ENCODE results near the gene B4GALT5.
A peak's percentile ranks its signal among the peaks of the same experiment; 100 is the strongest.

B4GALT5 gene

DNA sequence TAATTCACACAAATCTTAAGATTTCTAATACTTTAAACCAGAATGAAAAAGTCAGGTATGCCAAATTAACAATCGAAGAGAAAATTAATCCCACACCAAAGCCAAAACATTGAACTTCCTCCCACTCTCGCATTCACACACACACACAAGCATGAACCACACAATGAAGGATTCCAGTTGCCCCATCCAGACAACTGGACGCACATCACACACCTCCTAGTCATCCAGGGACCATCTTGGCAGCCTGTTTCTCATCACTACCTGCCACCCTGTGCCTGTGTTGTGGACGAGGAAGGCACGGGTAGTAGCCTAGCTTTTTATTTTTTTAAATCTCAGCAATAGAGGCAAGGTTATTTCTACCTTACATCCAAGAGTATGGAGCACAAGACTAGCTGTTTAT, 15.2 kb downstream of the B4GALT5 start:
- TF ChIP-seq, protein P1, sequence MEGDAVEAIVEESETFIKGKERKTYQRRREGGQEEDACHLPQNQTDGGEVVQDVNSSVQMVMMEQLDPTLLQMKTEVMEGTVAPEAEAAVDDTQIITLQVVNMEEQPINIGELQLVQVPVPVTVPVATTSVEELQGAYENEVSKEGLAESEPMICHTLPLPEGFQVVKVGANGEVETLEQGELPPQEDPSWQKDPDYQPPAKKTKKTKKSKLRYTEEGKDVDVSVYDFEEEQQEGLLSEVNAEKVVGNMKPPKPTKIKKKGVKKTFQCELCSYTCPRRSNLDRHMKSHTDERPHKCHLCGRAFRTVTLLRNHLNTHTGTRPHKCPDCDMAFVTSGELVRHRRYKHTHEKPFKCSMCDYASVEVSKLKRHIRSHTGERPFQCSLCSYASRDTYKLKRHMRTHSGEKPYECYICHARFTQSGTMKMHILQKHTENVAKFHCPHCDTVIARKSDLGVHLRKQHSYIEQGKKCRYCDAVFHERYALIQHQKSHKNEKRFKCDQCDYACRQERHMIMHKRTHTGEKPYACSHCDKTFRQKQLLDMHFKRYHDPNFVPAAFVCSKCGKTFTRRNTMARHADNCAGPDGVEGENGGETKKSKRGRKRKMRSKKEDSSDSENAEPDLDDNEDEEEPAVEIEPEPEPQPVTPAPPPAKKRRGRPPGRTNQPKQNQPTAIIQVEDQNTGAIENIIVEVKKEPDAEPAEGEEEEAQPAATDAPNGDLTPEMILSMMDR (conservative IDR thresholded peaks at IDR 0.05; ENCODE audit: low read depth, low read length), result no peak

DNA sequence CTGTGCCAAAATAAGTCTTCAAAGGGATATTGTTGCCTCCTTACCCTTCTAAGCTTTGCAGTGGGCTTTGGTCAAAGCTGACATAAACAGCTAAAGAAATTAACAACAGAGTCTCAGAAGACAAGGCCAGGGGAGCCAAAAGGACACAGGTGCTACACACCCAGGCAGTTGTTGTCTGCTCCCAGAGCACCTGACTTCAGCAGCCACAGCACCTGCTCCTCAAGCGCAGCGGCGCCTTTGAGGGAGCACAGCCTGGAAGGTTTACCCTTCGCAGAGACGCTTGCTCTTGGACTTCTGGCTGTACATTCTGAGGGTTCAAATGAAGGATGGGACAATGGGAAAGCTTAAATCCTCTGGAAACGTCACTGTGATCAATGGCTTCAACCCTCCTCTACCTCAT, 16.6 kb downstream of the B4GALT5 start:
- Histone ChIP-seq H3K36me3 (ENCODE audit: insufficient read depth) (no peaks in the 10 kb centered on the region), H3K27ac (no peak overlapping the region), H2AFZ (ENCODE audit: low read depth) (no peak overlapping the region), H3K4me3 (IDR thresholded peaks at IDR 0.05; ENCODE audit: insufficient read depth, low read depth, low read length) (no peak overlapping the region), H4K20me1 (ENCODE audit: insufficient read depth) (peaks cover 41% of the 10 kb centered on the region), H3K4me2 (no peak overlapping the region), H3K27me3 (ENCODE audit: insufficient read depth, low read depth) (no peaks in the 10 kb centered on the region), H3K9ac (no peak overlapping the region), H3K4me1 (ENCODE audit: low read depth, poor library complexity, severe bottlenecking) (peaks cover 87% of the 10 kb centered on the region), H3K79me2 (ENCODE audit: insufficient read depth, low read depth) (peaks cover 71% of the 10 kb centered on the region)
- TF ChIP-seq, protein P1 (conservative IDR thresholded peaks at IDR 0.05; ENCODE audit: low read depth, low read length), result no peak

More for the DNA sequence above, 15.2 kb downstream of the B4GALT5 start:
- Histone ChIP-seq H3K36me3 (ENCODE audit: insufficient read depth) (no peaks in the 10 kb centered on the region), H3K79me2 (ENCODE audit: insufficient read depth, low read depth) (peaks cover 83% of the 10 kb centered on the region), H4K20me1 (ENCODE audit: insufficient read depth) (peaks cover 41% of the 10 kb centered on the region), H3K4me1 (ENCODE audit: low read depth, poor library complexity, severe bottlenecking) (peaks cover 94% of the 10 kb centered on the region), H3K27ac (no peak overlapping the region), H3K27me3 (ENCODE audit: insufficient read depth, low read depth) (no peaks in the 10 kb centered on the region), H2AFZ (ENCODE audit: low read depth) (no peak overlapping the region), H3K4me3 (IDR thresholded peaks at IDR 0.05; ENCODE audit: insufficient read depth, low read depth, low read length) (no peak overlapping the region), H3K9ac (no peak overlapping the region), H3K4me2 (peak overlapping the region; percentile 57)

DNA sequence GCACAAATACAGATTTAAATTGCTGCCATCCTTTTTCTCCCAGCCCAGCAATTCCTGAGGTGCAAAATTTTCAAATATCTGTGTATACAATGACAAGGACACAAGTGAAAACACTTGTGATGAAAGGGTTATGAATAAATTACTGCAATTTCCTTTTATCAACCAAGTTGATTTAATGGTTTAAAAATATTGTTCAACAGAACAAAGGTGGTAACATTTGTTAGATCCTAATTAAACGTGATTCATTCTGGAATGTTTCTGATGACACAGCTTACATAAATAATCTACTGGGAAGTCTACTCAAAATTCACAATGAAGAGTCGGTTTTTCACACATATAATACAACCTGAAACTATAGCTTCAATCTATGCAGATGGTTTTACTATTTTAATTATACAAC, 17.1 kb downstream of the B4GALT5 start:
- peaks cover 70% of the 10 kb centered on the region for H3K79me2 ChIP-seq (ENCODE audit: insufficient read depth, low read depth)
- H3K27ac ChIP-seq, result no peak overlapping the region
- TF ChIP-seq, protein P1 (conservative IDR thresholded peaks at IDR 0.05; ENCODE audit: low read depth, low read length), result no peak
- no peak overlapping the region for H3K9ac ChIP-seq
- no peaks in the 10 kb centered on the region for H3K27me3 ChIP-seq (ENCODE audit: insufficient read depth, low read depth)
- H2AFZ ChIP-seq (ENCODE audit: low read depth), result no peak overlapping the region
- H4K20me1 ChIP-seq (ENCODE audit: insufficient read depth), result peaks cover 41% of the 10 kb centered on the region
- H3K4me3 ChIP-seq (IDR thresholded peaks at IDR 0.05; ENCODE audit: insufficient read depth, low read depth, low read length), result no peak overlapping the region
- peaks cover 82% of the 10 kb centered on the region for H3K4me1 ChIP-seq (ENCODE audit: low read depth, poor library complexity, severe bottlenecking)
- H3K4me2 ChIP-seq, result no peak overlapping the region
- no peaks in the 10 kb centered on the region for H3K36me3 ChIP-seq (ENCODE audit: insufficient read depth)

DNA sequence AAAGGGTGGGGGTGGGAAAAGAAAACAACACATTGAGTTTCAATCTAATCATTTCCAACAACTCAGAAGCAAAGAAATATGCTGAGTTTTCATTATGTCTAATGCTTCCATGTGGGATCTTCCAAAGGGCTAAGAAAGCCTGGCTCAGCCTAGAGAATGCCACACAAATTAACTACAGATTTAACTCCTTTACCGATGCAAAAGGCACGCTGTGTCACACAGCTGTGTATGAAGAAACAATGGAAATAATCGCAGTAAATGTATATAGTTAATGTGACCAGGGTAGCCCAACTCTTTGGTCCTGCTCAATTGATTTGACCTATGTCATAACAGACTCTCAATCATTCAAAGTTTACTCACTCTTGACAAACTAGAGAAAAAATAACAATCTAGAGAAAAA, 17.8 kb downstream of the B4GALT5 start:
- TF ChIP-seq, protein P1 (conservative IDR thresholded peaks at IDR 0.05; ENCODE audit: low read depth, low read length), result no peak
- no peaks in the 10 kb centered on the region for H3K36me3 ChIP-seq (ENCODE audit: insufficient read depth)
- no peak overlapping the region for H3K4me3 ChIP-seq (IDR thresholded peaks at IDR 0.05; ENCODE audit: insufficient read depth, low read depth, low read length)
- peaks cover 70% of the 10 kb centered on the region for H3K79me2 ChIP-seq (ENCODE audit: insufficient read depth, low read depth)
- H3K9ac ChIP-seq, result no peak overlapping the region
- peak overlapping the region; percentile 17; the same call in 1 of the 2 replicates for H3K4me2 ChIP-seq
- peaks cover 74% of the 10 kb centered on the region for H3K4me1 ChIP-seq (ENCODE audit: low read depth, poor library complexity, severe bottlenecking)
- no peaks in the 10 kb centered on the region for H3K27me3 ChIP-seq (ENCODE audit: insufficient read depth, low read depth)
- H2AFZ ChIP-seq (ENCODE audit: low read depth), result no peak overlapping the region
- peaks cover 41% of the 10 kb centered on the region for H4K20me1 ChIP-seq (ENCODE audit: insufficient read depth)
- no peak overlapping the region for H3K27ac ChIP-seq

Measured in KMS-11 (cell line).